Measurements from ENCODE around the gene POLR1G. TPM values are rescaled to one million over a fixed set of nuclear protein-coding genes. Genes with fewer than 3 reads are reported as not detected.

Gene POLR1G
- total and polyA plus RNA-seq, 9 of the 15 experiments (the other 6 are each of a cell fraction or from before 2014, with no cell fraction given) = 3.0 to 50.1 (median 27.4) TPM

GRCh38 chr19:45391346-45391745 is 15.1 kb upstream of the POLR1G start (continued):
- TF ChIP-seq RBFOX2 (IDR thresholded peaks at IDR 0.05; ENCODE audit: low read depth, low read length) (no peak), ZFP30 (CRISPR knock-in tag; IDR thresholded peaks at IDR 0.05; ENCODE audit: borderline replicate concordance) (no peak), HCFC1 (IDR thresholded peaks at IDR 0.05; ENCODE audit: low read depth, low read length) (peak; percentile 83), E2F3 (CRISPR knock-in tag; IDR thresholded peaks at IDR 0.05) (no peak), ARID4B (CRISPR knock-in tag; IDR thresholded peaks at IDR 0.05) (peak; percentile 40; the same call in 1 of the 2 replicates), JUNB (CRISPR knock-in tag; conservative IDR thresholded peaks at IDR 0.05) (no peak), ZNF143 (CRISPR knock-in tag; IDR thresholded peaks at IDR 0.05) (peak; percentile 83), SRSF7 (optimal IDR thresholded peaks at IDR 0.05; ENCODE audit: low read depth, low read length) (no peak), AFF1 (IDR thresholded peaks at IDR 0.05; ENCODE audit: low read depth in 1 of 2, partially characterized antibody in 2 of 2) (peak in 1 of 2 experiments; percentile 34), LEF1 (IDR thresholded peaks at IDR 0.05) (no peak), ZNF232 (CRISPR knock-in tag; IDR thresholded peaks at IDR 0.05) (no peak), ZBTB11 (CRISPR knock-in tag; IDR thresholded peaks at IDR 0.05) (no peak)

All from K562 (cell line).